Measurements from ENCODE around the gene MAL. TPM values are rescaled to one million over a fixed set of nuclear protein-coding genes. Genes with fewer than 3 reads are reported as not detected.

Gene MAL
- total RNA-seq, 1 experiment from 2014 or later = not detected

DNA sequence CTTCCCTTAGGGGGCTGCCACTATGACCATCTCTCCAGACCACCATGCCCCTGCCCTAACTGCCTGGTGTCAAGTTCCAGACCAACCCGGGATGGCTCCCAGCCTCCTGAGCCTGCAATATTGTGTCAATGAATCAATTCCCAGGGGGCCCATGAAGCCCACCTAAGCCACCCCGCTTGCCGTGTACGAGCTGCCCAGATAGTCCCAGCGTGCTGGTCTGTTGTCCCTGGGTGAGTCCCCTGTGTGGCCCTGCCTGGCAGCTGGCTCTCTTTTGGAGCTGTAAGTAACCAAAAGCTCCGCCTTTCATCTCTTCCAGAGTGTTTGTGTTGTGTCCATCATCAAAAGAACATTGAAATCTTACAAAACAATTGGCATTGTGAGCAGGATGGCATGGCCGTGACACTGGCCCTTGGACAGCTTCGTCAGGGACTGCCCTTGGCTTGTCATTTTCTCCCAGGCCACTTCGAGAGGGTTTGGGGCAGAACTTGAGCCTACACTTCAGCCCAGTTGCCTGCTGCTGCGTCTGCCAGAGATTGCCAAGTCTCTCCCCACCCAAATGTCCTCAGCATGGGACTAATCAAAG is 11.3 kb upstream of the MAL start:
- no peak for DNase-seq
- TF ChIP-seq, protein P1, sequence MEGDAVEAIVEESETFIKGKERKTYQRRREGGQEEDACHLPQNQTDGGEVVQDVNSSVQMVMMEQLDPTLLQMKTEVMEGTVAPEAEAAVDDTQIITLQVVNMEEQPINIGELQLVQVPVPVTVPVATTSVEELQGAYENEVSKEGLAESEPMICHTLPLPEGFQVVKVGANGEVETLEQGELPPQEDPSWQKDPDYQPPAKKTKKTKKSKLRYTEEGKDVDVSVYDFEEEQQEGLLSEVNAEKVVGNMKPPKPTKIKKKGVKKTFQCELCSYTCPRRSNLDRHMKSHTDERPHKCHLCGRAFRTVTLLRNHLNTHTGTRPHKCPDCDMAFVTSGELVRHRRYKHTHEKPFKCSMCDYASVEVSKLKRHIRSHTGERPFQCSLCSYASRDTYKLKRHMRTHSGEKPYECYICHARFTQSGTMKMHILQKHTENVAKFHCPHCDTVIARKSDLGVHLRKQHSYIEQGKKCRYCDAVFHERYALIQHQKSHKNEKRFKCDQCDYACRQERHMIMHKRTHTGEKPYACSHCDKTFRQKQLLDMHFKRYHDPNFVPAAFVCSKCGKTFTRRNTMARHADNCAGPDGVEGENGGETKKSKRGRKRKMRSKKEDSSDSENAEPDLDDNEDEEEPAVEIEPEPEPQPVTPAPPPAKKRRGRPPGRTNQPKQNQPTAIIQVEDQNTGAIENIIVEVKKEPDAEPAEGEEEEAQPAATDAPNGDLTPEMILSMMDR (IDR thresholded peaks at IDR 0.05; ENCODE audit: insufficient read depth in 1 of 2, low read depth in 1 of 2, low read length in 1 of 2, severe bottlenecking in 1 of 2, unreplicated experiment in 1 of 2) = no peak
- Mint-ChIP-seq H3K9me3 (ENCODE audit: unreplicated experiment) (no peaks in the 10 kb centered on the region), H3K27ac (ENCODE audit: unreplicated experiment) (no peak overlapping the region), H3K4me1 (ENCODE audit: low read depth, unreplicated experiment) (peaks cover 5% of the 10 kb centered on the region), H3K27me3 (ENCODE audit: insufficient read depth, unreplicated experiment) (peaks cover 14% of the 10 kb centered on the region), H3K4me3 (ENCODE audit: unreplicated experiment) (no peak overlapping the region), H3K36me3 (ENCODE audit: insufficient read depth, unreplicated experiment) (no peaks in the 10 kb centered on the region)
- H3K4me1 ChIP-seq = no peaks in the 10 kb centered on the region
- ChIA-PET CTCF (interaction anchor here (0.5 kb wide), 1 partner anchor 88 kb away, joined by 3 read pairs; no protein-coding TSS in a partner anchor), POLR2A (interaction anchor here (0.6 kb wide), 1 partner anchor 973 kb away, joined by 13 read pairs; no protein-coding TSS in a partner anchor)
- H3K4me3 ChIP-seq (ENCODE audit: low read depth, low read length) = no peak overlapping the region
- H3K9me3 ChIP-seq = no peaks in the 10 kb centered on the region
- H3K36me3 ChIP-seq (ENCODE audit: control insufficient read depth, insufficient read depth, low read length) = no peaks in the 10 kb centered on the region
- BruUV-seq (replicated peaks) = no TSS peak
- intact Hi-C loops (cut with micrococcal nuclease; ENCODE audit: unreplicated experiment) = no loop called here
- no peaks in the 10 kb centered on the region for H3K27me3 ChIP-seq (replicated peaks; ENCODE audit: control insufficient read depth, insufficient read depth, low read length)

DNA sequence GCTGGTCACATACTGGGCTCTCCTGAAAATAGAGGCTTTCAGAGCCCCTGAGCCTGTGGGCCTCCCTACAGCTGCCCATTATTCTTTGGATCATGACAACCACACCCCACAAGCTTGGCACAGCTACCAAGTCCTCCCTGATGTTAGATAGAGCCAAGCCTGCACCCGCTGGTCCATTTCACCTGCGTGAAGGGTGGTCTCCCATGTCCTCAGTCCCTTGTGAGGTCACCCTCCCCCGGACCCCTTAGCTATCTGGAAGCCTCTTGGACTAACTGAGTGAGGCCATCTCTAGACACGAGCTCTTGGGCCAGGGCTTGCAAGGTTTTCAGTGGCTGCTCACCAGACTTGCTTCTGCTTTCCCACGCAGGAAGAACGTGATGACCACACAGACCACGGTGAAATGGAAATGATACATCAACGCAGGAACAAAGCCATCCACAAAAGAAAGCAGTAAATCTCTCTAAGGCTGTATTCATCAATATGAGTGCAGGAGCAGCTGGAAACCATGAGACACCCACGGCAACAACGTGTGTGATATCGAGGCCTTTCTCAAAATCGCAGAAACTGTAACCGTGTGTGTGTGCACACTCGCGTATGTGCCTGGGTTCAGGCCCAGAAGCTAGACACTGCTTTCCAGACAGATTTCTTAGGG is 10.1 kb upstream of the MAL start:
- Mint-ChIP-seq H3K27me3 (ENCODE audit: insufficient read depth, unreplicated experiment) (peaks cover 14% of the 10 kb centered on the region), H3K4me1 (ENCODE audit: low read depth, unreplicated experiment) (peaks cover 5% of the 10 kb centered on the region), H3K4me3 (ENCODE audit: unreplicated experiment) (no peak overlapping the region), H3K27ac (ENCODE audit: unreplicated experiment) (no peak overlapping the region), H3K36me3 (ENCODE audit: insufficient read depth, unreplicated experiment) (no peaks in the 10 kb centered on the region), H3K9me3 (ENCODE audit: unreplicated experiment) (no peaks in the 10 kb centered on the region)
- CTCF ChIA-PET = interaction anchor here (0.6 kb wide), 1 partner anchor 66 kb away, joined by 3 read pairs; no protein-coding TSS in a partner anchor
- BruUV-seq (replicated peaks) = no TSS peak
- Histone ChIP-seq H3K9me3 (no peaks in the 10 kb centered on the region), H3K27me3 (replicated peaks; ENCODE audit: control insufficient read depth, insufficient read depth, low read length) (no peaks in the 10 kb centered on the region), H3K4me3 (ENCODE audit: low read depth, low read length) (no peak overlapping the region), H3K4me1 (no peaks in the 10 kb centered on the region), H3K36me3 (ENCODE audit: control insufficient read depth, insufficient read depth, low read length) (no peaks in the 10 kb centered on the region)
- TF ChIP-seq, protein P1 (IDR thresholded peaks at IDR 0.05; ENCODE audit: insufficient read depth in 1 of 2, low read depth in 1 of 2, low read length in 1 of 2, severe bottlenecking in 1 of 2, unreplicated experiment in 1 of 2) = no peak
- POLR2A ChIA-PET = no interaction called here
- DNase-seq = no peak
- intact Hi-C loops (cut with micrococcal nuclease; ENCODE audit: unreplicated experiment) = no loop called here

DNA sequence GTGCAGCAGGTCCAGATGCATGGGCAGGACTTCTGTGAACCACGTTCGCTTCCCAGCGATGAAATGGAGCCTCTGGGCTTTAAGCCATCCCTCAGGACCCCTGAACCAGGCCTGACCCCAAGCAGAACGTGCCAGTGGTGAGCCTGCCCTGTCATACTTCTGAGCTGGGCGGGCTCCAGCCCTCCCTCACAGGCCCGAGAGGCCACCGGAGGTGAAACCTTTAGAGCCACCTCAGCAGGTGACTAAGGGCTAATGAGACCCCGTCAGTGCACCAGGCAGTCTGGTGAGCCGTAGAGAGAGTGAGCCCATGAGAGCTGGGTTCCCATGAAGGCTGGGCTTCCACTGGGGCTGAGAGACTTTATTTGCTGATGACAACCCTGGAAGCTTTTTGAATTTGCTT is 8.9 kb upstream of the MAL start:
- H3K27me3 Mint-ChIP-seq (ENCODE audit: insufficient read depth, unreplicated experiment) = peaks cover 16% of the 10 kb centered on the region
- no peaks in the 10 kb centered on the region for H3K9me3 Mint-ChIP-seq (ENCODE audit: unreplicated experiment)
- CTCF ChIA-PET = no interaction called here
- intact Hi-C loops (cut with micrococcal nuclease; ENCODE audit: unreplicated experiment) = no loop called here
- no peaks in the 10 kb centered on the region for H3K27me3 ChIP-seq (replicated peaks; ENCODE audit: control insufficient read depth, insufficient read depth, low read length)
- no peak overlapping the region for H3K27ac Mint-ChIP-seq (ENCODE audit: unreplicated experiment)
- no peaks in the 10 kb centered on the region for H3K36me3 ChIP-seq (ENCODE audit: control insufficient read depth, insufficient read depth, low read length)
- no peaks in the 10 kb centered on the region for H3K36me3 Mint-ChIP-seq (ENCODE audit: insufficient read depth, unreplicated experiment)
- no peaks in the 10 kb centered on the region for H3K4me1 ChIP-seq
- POLR2A ChIA-PET = no interaction called here
- H3K4me3 Mint-ChIP-seq (ENCODE audit: unreplicated experiment) = no peak overlapping the region
- H3K9me3 ChIP-seq = no peaks in the 10 kb centered on the region
- no TSS peak for BruUV-seq (replicated peaks)
- peaks cover 5% of the 10 kb centered on the region for H3K4me1 Mint-ChIP-seq (ENCODE audit: low read depth, unreplicated experiment)
- TF ChIP-seq, protein P1 (IDR thresholded peaks at IDR 0.05; ENCODE audit: insufficient read depth in 1 of 2, low read depth in 1 of 2, low read length in 1 of 2, severe bottlenecking in 1 of 2, unreplicated experiment in 1 of 2) = no peak
- no peak for DNase-seq
- no peak overlapping the region for H3K4me3 ChIP-seq (ENCODE audit: low read depth, low read length)

Data from Caco-2 (cell line).